ENCODE measurements around the gene BANK1. TPM values are rescaled to one million over a fixed set of nuclear protein-coding genes. Genes with fewer than 3 reads are reported as not detected.

The BANK1 gene
- total and polyA plus RNA-seq, 2 of the 8 experiments (the other 6 are each of a cell fraction or from before 2014, with no cell fraction given), result 0.59 to 0.93 TPM

GRCh38 chr4:101953949-101954348 is 163.4 kb downstream of the BANK1 start:
- no peaks in the 10 kb centered on the region for H3K79me1 ChIP-seq (ENCODE audit: low read depth, low read length)
- H3K18ac ChIP-seq (ENCODE audit: extremely low read depth, low read length), result no peak overlapping the region
- peak overlapping the region; percentile 49; the same call in 1 of the 2 replicates for H2BK5ac ChIP-seq (ENCODE audit: low read depth, low read length)
- H3K9ac ChIP-seq (replicated peaks in 1 of 4; ENCODE audit: extremely low read depth in 1 of 4, low read depth in 3 of 4, low read length in 3 of 4), result no peak overlapping the region; a peak in 1 of 7 replicates
- no peak overlapping the region for H2BK15ac ChIP-seq (ENCODE audit: low read length)
- H3K4me3 ChIP-seq (ENCODE audit: extremely low read depth in 1 of 4, insufficient read depth in 2 of 4, low read depth in 3 of 4, low read length in 4 of 4), result peak overlapping the region in 1 of 4 experiments; percentile 26; a peak in 1 of 8 replicates
- no peak overlapping the region for H3K56ac ChIP-seq (replicated peaks; ENCODE audit: insufficient read length, low read depth, low read length)
- no peaks in the 10 kb centered on the region for H3K23me2 ChIP-seq (ENCODE audit: low read depth, low read length)
- no peak overlapping the region for H4K91ac ChIP-seq (replicated peaks; ENCODE audit: insufficient read length, low read length)
- ChIA-PET POLR2A (ENCODE audit: partially characterized antibody) (no interaction called here), CTCF (ENCODE audit: partially characterized antibody) (no interaction called here)
- H3K27me3 ChIP-seq (replicated peaks in 1 of 4; ENCODE audit: control insufficient read depth in 3 of 4, extremely low read depth in 1 of 4, insufficient read depth in 3 of 4, low read length in 3 of 4), result no peaks in the 10 kb centered on the region
- no peak overlapping the region for H3K14ac ChIP-seq (ENCODE audit: insufficient read length)
- H4K5ac ChIP-seq (ENCODE audit: insufficient read length, low read depth, low read length), result peak overlapping the region; percentile 80
- H3K4ac ChIP-seq (replicated peaks; ENCODE audit: insufficient read length, low read depth, low read length), result no peak overlapping the region
- 0 out of 2 replicates have a peak overlapping the region, but pooled peaks have one; percentile 44 for H3K27ac ChIP-seq (ENCODE audit: low read depth, low read length)
- peak overlapping the region; percentile 44; the same call in 1 of the 2 replicates for H2AFZ ChIP-seq (ENCODE audit: low read length)
- no peak overlapping the region for H4K8ac ChIP-seq (ENCODE audit: extremely low read depth, insufficient read depth, low read length)
- no peaks in the 10 kb centered on the region for H3K9me3 ChIP-seq (ENCODE audit: insufficient read depth in 2 of 2, low read depth in 1 of 2, low read length in 1 of 2)
- H3K4me1 ChIP-seq (replicated peaks in 1 of 4; ENCODE audit: control insufficient read depth in 3 of 4, insufficient read depth in 4 of 4, low read length in 3 of 4), result peaks cover 0 to 16% (median 7%) of the 10 kb centered on the region in 4 experiments; a peak in 5 of 7 replicates
- peak in 1 of 2 experiments; percentile 44 for DNase-seq (ENCODE audit: low read depth in 1 of 2, low spot score in 2 of 2)
- no peaks in the 10 kb centered on the region for H3K36me3 ChIP-seq (ENCODE audit: control insufficient read depth in 2 of 4, insufficient read depth in 4 of 4, low read length in 3 of 4)
- peak; percentile 96 for FAIRE-seq
- peak overlapping the region; percentile 3 for H3K23ac ChIP-seq (ENCODE audit: insufficient read length)
- H2BK12ac ChIP-seq (ENCODE audit: low read depth, low read length), result peak overlapping the region; percentile 62; the same call in 1 of the 2 replicates
- H2BK20ac ChIP-seq (ENCODE audit: low read length), result no peak overlapping the region
- no peaks in the 10 kb centered on the region for H4K20me1 ChIP-seq (replicated peaks in 1 of 2; ENCODE audit: control insufficient read depth in 1 of 2, insufficient read depth in 2 of 2, low read length in 2 of 2)
- H2AK5ac ChIP-seq (ENCODE audit: low read depth, low read length), result no peak overlapping the region; the same call in 1 of the 2 replicates
- WGBS, 2 experiments (ENCODE audit: extremely low coverage in 1 of 2, insufficient coverage in 1 of 2, insufficient read length in 1 of 2, insufficient replicate concordance in 2 of 2, low coverage in 1 of 2, low lambda C conversion rate in 2 of 2, missing lambda C conversion rate in 1 of 2), result 19% methylated on average over 4 of the region's 4 CpGs; no CpG with 5 or more reads in 1 of the 2 experiments
- H2BK120ac ChIP-seq (replicated peaks; ENCODE audit: low read depth, low read length), result no peak overlapping the region
- peak overlapping the region; percentile 43 to 47 for H3K4me2 ChIP-seq (ENCODE audit: insufficient read depth in 1 of 2, low read depth in 2 of 2, low read length in 2 of 2)
- H3K79me2 ChIP-seq (ENCODE audit: control insufficient read depth in 1 of 2, insufficient read depth in 2 of 2, low read length in 2 of 2), result no peaks in the 10 kb centered on the region
- TF ChIP-seq RNF2 (IDR thresholded peaks at IDR 0.05; ENCODE audit: borderline replicate concordance, low read depth, low read length, missing control alignments, poor library complexity, severe bottlenecking) (no peak), CHD1 (IDR thresholded peaks at IDR 0.05; ENCODE audit: low read depth, low read length) (no peak), SAP30 (IDR thresholded peaks at IDR 0.05; ENCODE audit: insufficient read depth, insufficient replicate concordance, low read length) (no peak), BACH1 (IDR thresholded peaks at IDR 0.05; ENCODE audit: low read length) (no peak), ZNF274 (IDR thresholded peaks at IDR 0.05; ENCODE audit: borderline replicate concordance, extremely low read depth, low read length) (no peak), RBBP5 (IDR thresholded peaks at IDR 0.05; ENCODE audit: borderline replicate concordance, low read depth, low read length) (peak; percentile 2; the same call in 1 of the 2 replicates), SIX5 (IDR thresholded peaks at IDR 0.05; ENCODE audit: low read depth, low read length) (no peak), EGR1 (IDR thresholded peaks at IDR 0.05; ENCODE audit: borderline replicate concordance, low read depth, low read length) (no peak), BRCA1 (IDR thresholded peaks at IDR 0.05; ENCODE audit: low read depth, low read length) (no peak), NANOG (IDR thresholded peaks at IDR 0.05; ENCODE audit: insufficient read depth, low read depth, low read length, poor library complexity, severe bottlenecking) (peak; percentile 38), KDM4A (IDR thresholded peaks at IDR 0.05; ENCODE audit: low read depth, low read length, severe bottlenecking) (no peak), RXRA (IDR thresholded peaks at IDR 0.05; ENCODE audit: insufficient read depth, low read depth, low read length) (no peak), NRF1 (IDR thresholded peaks at IDR 0.05; ENCODE audit: low read depth, low read length) (no peak), CEBPB (IDR thresholded peaks at IDR 0.05; ENCODE audit: low read depth, low read length) (no peak)
